HepG2 (cell line): ENCODE data around the gene AFF1. TPM values are rescaled to one million over a fixed set of nuclear protein-coding genes. Genes with fewer than 3 reads are reported as not detected.

Experiments
- ARID5B ChIP-seq: IDR thresholded peaks from 2 replicates; pipeline ENCODE4 v1.4.0; 2020; ENCODE audit warnings: mild to moderate bottlenecking, missing genetic modification reagents
- ATF7 ChIP-seq, 2 experiments: fragments of 450-650 bp in 1 of 2; sonication (generic) in 1 of 2; formaldehyde crosslinking in 1 of 2; IDR thresholded peaks; 2 replicates each; pipeline versions ENCODE4 v1.4.0 to v1.6.1; 2016 to 2020; ENCODE audit warnings: antibody characterized with exemption in 1 of 2, mild to moderate bottlenecking in 1 of 2, missing genetic modification reagents in 1 of 2
- ELF3 ChIP-seq: IDR thresholded peaks from 2 replicates; pipeline ENCODE4 v1.6.1; 2016; ENCODE audit warnings: missing genetic modification reagents, missing compliant biosample characterization
- ERF ChIP-seq: IDR thresholded peaks from 2 replicates; pipeline ENCODE4 v1.6.1; 2018; ENCODE audit warnings: missing biosample characterization, missing genetic modification reagents
- FOXK1 ChIP-seq: sonication (generic); formaldehyde crosslinking; IDR thresholded peaks from 2 replicates; pipeline ENCODE4 v1.4.0; 2020; ENCODE audit warnings: low read depth, missing genetic modification reagents, borderline replicate concordance
- IRX3 ChIP-seq: sonication (generic); formaldehyde crosslinking; IDR thresholded peaks from 2 replicates; pipeline ENCODE4 v1.8.1; 2023; ENCODE audit warnings: mild to moderate bottlenecking, low read depth, missing genetic modification reagents, borderline replicate concordance
- LBX2 ChIP-seq: sonication (generic); formaldehyde crosslinking; IDR thresholded peaks from 2 replicates; pipeline ENCODE4 v1.5.0; 2020; ENCODE audit warnings: missing genetic modification reagents, mild to moderate bottlenecking, borderline replicate concordance
- MBD4 ChIP-seq: IDR thresholded peaks from 2 replicates; pipeline ENCODE4 v1.6.1; 2012; ENCODE audit warnings: low read length, inconsistent platforms, borderline replicate concordance
- MXI1 ChIP-seq: IDR thresholded peaks from 3 replicates; pipeline ENCODE4 v1.6.1; 2012; ENCODE audit warnings: low read depth, low read length, inconsistent platforms, borderline replicate concordance
- NCOA2 ChIP-seq: sonication (generic); formaldehyde crosslinking; IDR thresholded peaks from 2 replicates; pipeline ENCODE4 v1.8.0; 2022; ENCODE audit warnings: inconsistent platforms
- NR2F1 ChIP-seq, 2 experiments: fragments of 450-650 bp in 1 of 2; formaldehyde crosslinking in 1 of 2; IDR thresholded peaks; 2 replicates each; pipeline versions ENCODE4 v1.5.0 to v1.6.1; 2016 to 2020; ENCODE audit warnings: mild to moderate bottlenecking in 1 of 2, missing compliant biosample characterization in 1 of 2, missing genetic modification reagents in 1 of 2, moderate library complexity in 1 of 2
- POGK ChIP-seq: sonication (generic); formaldehyde crosslinking; conservative IDR thresholded peaks from 2 replicates; pipeline ENCODE4 v1.8.0; 2022; ENCODE audit warnings: mild to moderate bottlenecking, moderate library complexity, missing genetic modification reagents
- TFAP4 ChIP-seq: sonication (generic); IDR thresholded peaks from 2 replicates; pipeline ENCODE4 v1.6.1; 2016; ENCODE audit warnings: low read depth, borderline replicate concordance
- ZBTB43 ChIP-seq: sonication (generic); formaldehyde crosslinking; conservative IDR thresholded peaks from 2 replicates; pipeline ENCODE4 v1.4.0; 2020; ENCODE audit warnings: missing genetic modification reagents
- ZGPAT ChIP-seq: IDR thresholded peaks from 2 replicates; pipeline ENCODE4 v1.6.1; 2016; ENCODE audit warnings: mild to moderate bottlenecking
- ZNF737 ChIP-seq: sonication (generic); formaldehyde crosslinking; IDR thresholded peaks from 2 replicates; pipeline ENCODE4 v1.5.0; 2020; ENCODE audit warnings: missing genetic modification reagents, mild to moderate bottlenecking, borderline replicate concordance
- ZNF878 ChIP-seq: sonication (generic); formaldehyde crosslinking; IDR thresholded peaks from 2 replicates; pipeline ENCODE4 v1.8.1; 2023; ENCODE audit warnings: mild to moderate bottlenecking, missing genetic modification reagents, moderate library complexity
- ZSCAN9 ChIP-seq: IDR thresholded peaks from 2 replicates; pipeline ENCODE4 v1.6.1; 2016; ENCODE audit warnings: borderline replicate concordance
- polyA plus RNA-seq, 8 experiments: library from polyadenylated mRNA; depleted of rRNA in 3 of 8; stranded (reverse) in 7 of 8; unstranded in 1 of 8; fragments of >200 nt; fragmentation: Illumina TruSeq in 4 of 8; extraction: Trizol in 4 of 8; gene quantifications; 2 replicates each; pipeline versions ENCODE4 v1.2.1 to v1.2.3, GENCODE V29; 2011 to 2016; ENCODE audit warnings: low read depth in 4 of 8, missing spikeins in 1 of 8, mixed read lengths in 1 of 8; ENCODE audit not compliant: insufficient read depth in 1 of 8
- total RNA-seq, 5 experiments: library from RNA; depleted of rRNA; stranded (reverse); fragments of >200 nt; fragmentation: Illumina TruSeq; extraction: Trizol; gene quantifications; 2 replicates each; pipeline ENCODE4 v1.2.3, GENCODE V29; 2016; ENCODE audit warnings: low read depth in 1 of 5

AFF1 gene
- total and polyA plus RNA-seq, 2 of the 13 experiments (the other 11 are each of a cell fraction or from before 2014, with no cell fraction given) = 15.5 to 15.9 TPM

GRCh38 chr4:86977621-86978184 lies 42.9 kb downstream of the AFF1 start (continued):
- peak; percentile 64; the same call in 1 of the 2 replicates for TF ChIP-seq MBD4
- 0 out of 2 replicates have a peak, but pooled peaks have one; percentile 28 for TF ChIP-seq ZBTB43 (CRISPR knock-in tag)
- TF ChIP-seq ZGPAT (CRISPR knock-in tag) = peak; percentile 48; the same call in 1 of the 2 replicates
- TF ChIP-seq ATF7 (IDR thresholded peaks at IDR 0.05) = peak; percentile 33; the same call in 1 of the 2 replicates
- TF ChIP-seq ATF7 (CRISPR knock-in tag; IDR thresholded peaks at IDR 0.05) = no peak
- peak; percentile 54; the same call in 1 of the 2 replicates for TF ChIP-seq ZNF878 (CRISPR knock-in tag)
- TF ChIP-seq TFAP4 = no peak
- peak; percentile 48; the same call in 1 of the 2 replicates for TF ChIP-seq ERF (CRISPR knock-in tag)
- peak; percentile 71; the same call in 1 of the 2 replicates for TF ChIP-seq ELF3 (CRISPR knock-in tag)
- peak; percentile 43 for TF ChIP-seq NCOA2 (CRISPR knock-in tag)
- TF ChIP-seq POGK (CRISPR knock-in tag) = peak; percentile 72; the same call in 1 of the 2 replicates
- TF ChIP-seq NR2F1 (CRISPR knock-in tag; IDR thresholded peaks at IDR 0.05) = no peak
- peak; percentile 92 for TF ChIP-seq ARID5B
- TF ChIP-seq IRX3 (CRISPR knock-in tag) = no peak
- no peak for TF ChIP-seq LBX2 (CRISPR knock-in tag)
- peak; percentile 61; the same call in 1 of the 2 replicates for TF ChIP-seq FOXK1 (CRISPR knock-in tag)
- peak; percentile 81; the same call in 2 of the 3 replicates for TF ChIP-seq MXI1
- TF ChIP-seq ZNF737 (CRISPR knock-in tag) = no peak
- TF ChIP-seq ZSCAN9 (CRISPR knock-in tag) = 0 out of 2 replicates have a peak, but pooled peaks have one; percentile 37
